IMR-90 (cell line): Measurements from ENCODE around the gene CLMP. TPM values are rescaled to one million over a fixed set of nuclear protein-coding genes. Genes with fewer than 3 reads are reported as not detected.

Source experiments
- ATAC-seq: fragments of 200-7000 bp; cut with Tn5 transposase; 2 replicates; pipeline ENCODE4 v1.9.1; 2020; ENCODE audit warnings: low read depth, mild to moderate bottlenecking, moderate library complexity
- BruUV-seq: library from RNA; stranded (reverse); fragments of 400-500 nt; replicated peaks from 2 replicates; lab custom pipeline; 2021; lab: Mats Ljungman, UMichigan
- CTCF ChIA-PET: fragments of 300-600 bp; formaldehyde crosslinking; extraction: SDS; loops from one replicate; lab custom pipeline; 2021; ENCODE audit warnings: antibody characterized with exemption; lab: Yijun Ruan, JAX
- POLR2A ChIA-PET: fragments of 300-600 bp; sonication (Branson Sonifier 250); formaldehyde crosslinking; loops from one replicate; lab custom pipeline; 2022; ENCODE audit warnings: antibody characterized with exemption; ENCODE audit not compliant: unreplicated experiment; lab: Charles Lee
- DNase-seq: peaks from one replicate; pipeline ENCODE4 v3.0.0; 2013
- H2AFZ ChIP-seq: replicated peaks from 2 replicates; pipeline ENCODE3; 2013; ENCODE audit warnings: low read length, mild to moderate bottlenecking; ENCODE audit not compliant: poor library complexity
- H2AK5ac ChIP-seq: 2 replicates; pipeline ENCODE4 v1.6.1; 2013; ENCODE audit warnings: low read depth, low read length, inconsistent platforms
- H2AK9ac ChIP-seq: replicated peaks from 2 replicates; pipeline ENCODE3; 2013; ENCODE audit warnings: mild to moderate bottlenecking, low read depth, low read length, moderate library complexity; ENCODE audit not compliant: poor library complexity
- H2BK120ac ChIP-seq: 2 replicates; pipeline ENCODE4 v1.6.1; 2013; ENCODE audit warnings: low read depth, low read length, inconsistent platforms
- H2BK15ac ChIP-seq: 3 replicates; pipeline ENCODE4 v1.6.1; 2013; ENCODE audit warnings: low read depth, low read length, inconsistent platforms
- H2BK20ac ChIP-seq: 2 replicates; pipeline ENCODE4 v1.6.1; 2013; ENCODE audit warnings: low read depth, mild to moderate bottlenecking, inconsistent platforms, low read length, moderate library complexity
- H2BK5ac ChIP-seq: 2 replicates; pipeline ENCODE4 v1.6.1; 2013; ENCODE audit warnings: mild to moderate bottlenecking, low read depth, low read length, inconsistent platforms; ENCODE audit not compliant: poor library complexity, severe bottlenecking
- H3K14ac ChIP-seq: replicated peaks from 2 replicates; pipeline ENCODE4 v1.6.1; 2013; ENCODE audit warnings: low read depth, low read length, inconsistent platforms
- H3K18ac ChIP-seq: 2 replicates; pipeline ENCODE4 v1.6.1; 2013; ENCODE audit warnings: low read depth, low read length, control low read depth
- H3K23ac ChIP-seq: 2 replicates; pipeline ENCODE4 v1.6.1; 2013; ENCODE audit warnings: low read depth, low read length, inconsistent platforms
- H3K27ac ChIP-seq: 2 replicates; pipeline ENCODE4 v1.5.1; 2013; ENCODE audit warnings: mild to moderate bottlenecking, control low read depth, low read length; ENCODE audit not compliant: insufficient read depth
- H3K27me3 ChIP-seq: 2 replicates; pipeline ENCODE4 v1.6.1; 2013; ENCODE audit warnings: low read length; ENCODE audit not compliant: control insufficient read depth, insufficient read depth
- H3K36me3 ChIP-seq: 2 replicates; pipeline ENCODE4 v1.6.1; 2013; ENCODE audit warnings: low read length, mixed read lengths; ENCODE audit not compliant: control insufficient read depth, insufficient read depth
- H3K4ac ChIP-seq: 2 replicates; pipeline ENCODE4 v1.6.1; 2013; ENCODE audit warnings: low read depth, low read length, inconsistent platforms
- H3K4me1 ChIP-seq: 2 replicates; pipeline ENCODE4 v1.6.1; 2013; ENCODE audit warnings: low read length, mixed read lengths; ENCODE audit not compliant: control insufficient read depth, insufficient read depth
- H3K4me2 ChIP-seq: 2 replicates; pipeline ENCODE4 v1.6.1; 2013; ENCODE audit warnings: low read depth, mild to moderate bottlenecking, control low read depth, low read length, moderate library complexity
- H3K4me3 ChIP-seq: 2 replicates; pipeline ENCODE4 v1.5.1; 2013; ENCODE audit warnings: low read depth, mild to moderate bottlenecking, control low read depth, low read length, moderate library complexity; ENCODE audit not compliant: insufficient read depth
- H3K56ac ChIP-seq: 2 replicates; pipeline ENCODE4 v1.6.1; 2013; ENCODE audit warnings: low read length, inconsistent platforms; ENCODE audit not compliant: insufficient read depth; ENCODE audit errors: extremely low read depth
- H3K79me1 ChIP-seq, 2 experiments: 2 replicates each; pipeline ENCODE4 v1.6.1; 2013; ENCODE audit warnings: low read length in 2 of 2, inconsistent platforms in 1 of 2, low read depth in 1 of 2
- H3K9ac ChIP-seq: 2 replicates; pipeline ENCODE4 v1.6.1; 2013; ENCODE audit warnings: low read depth, low read length, control low read depth
- H3K9me1 ChIP-seq: 2 replicates; pipeline ENCODE4 v1.6.1; 2013; ENCODE audit warnings: low read length, inconsistent platforms; ENCODE audit not compliant: insufficient read depth
- H3K9me3 ChIP-seq: 2 replicates; pipeline ENCODE4 v1.6.1; 2013; ENCODE audit warnings: low read length; ENCODE audit not compliant: control insufficient read depth, insufficient read depth
- H4K20me1 ChIP-seq: 2 replicates; pipeline ENCODE4 v1.6.1; 2013; ENCODE audit warnings: low read length, inconsistent platforms; ENCODE audit not compliant: insufficient read depth
- H4K5ac ChIP-seq: 2 replicates; pipeline ENCODE4 v1.6.1; 2013; ENCODE audit warnings: mild to moderate bottlenecking, low read depth, low read length, control low read depth
- H4K8ac ChIP-seq, 2 experiments: 2 replicates each; pipeline ENCODE4 v1.6.1; 2013; ENCODE audit warnings: low read depth in 2 of 2, low read length in 2 of 2, control low read depth in 1 of 2, inconsistent platforms in 1 of 2
- H4K91ac ChIP-seq: 2 replicates; pipeline ENCODE4 v1.6.1; 2013; ENCODE audit warnings: low read depth, low read length, inconsistent platforms; ENCODE audit not compliant: insufficient read depth
- BHLHE40 ChIP-seq: fragments of 150-350 bp; IDR thresholded peaks from 2 replicates; pipeline ENCODE4 v1.6.1; 2016; ENCODE audit warnings: mild to moderate bottlenecking, low read depth, low read length
- CEBPB ChIP-seq: IDR thresholded peaks from 2 replicates; pipeline ENCODE4 v1.6.1; 2012; ENCODE audit warnings: low read depth, low read length, improper control_type of control experiment
- CHD1 ChIP-seq: IDR thresholded peaks from 2 replicates; pipeline ENCODE4 v1.6.1; 2012; ENCODE audit warnings: low read depth, low read length, improper control_type of control experiment
- FOS ChIP-seq: fragments of 150-350 bp; IDR thresholded peaks from 2 replicates; pipeline ENCODE4 v1.6.1; 2016; ENCODE audit warnings: low read depth, low read length
- MAZ ChIP-seq: IDR thresholded peaks from 2 replicates; pipeline ENCODE4 v1.6.1; 2012; ENCODE audit warnings: low read depth, mild to moderate bottlenecking, low read length, improper control_type of control experiment, moderate library complexity, borderline replicate concordance
- NFE2L2 ChIP-seq: fragments of 150-350 bp; IDR thresholded peaks from 2 replicates; pipeline ENCODE4 v1.6.1; 2016; ENCODE audit warnings: low read depth, mild to moderate bottlenecking, low read length
- RCOR1 ChIP-seq: IDR thresholded peaks from 2 replicates; pipeline ENCODE4 v1.6.1; 2012; ENCODE audit warnings: mild to moderate bottlenecking, low read length, improper control_type of control experiment; ENCODE audit not compliant: insufficient replicate concordance
- SMC3 ChIP-seq: fragments of 150-350 bp; IDR thresholded peaks from 2 replicates; pipeline ENCODE4 v1.6.1; 2016; ENCODE audit warnings: low read depth, mild to moderate bottlenecking, antibody characterized with exemption, low read length, moderate library complexity
- WGBS, 2 experiments: methylation state at CpG; one replicate each; pipeline versions ENCODE4 v1.1.5 to v1.1.7; 2013; ENCODE audit warnings: missing lambda C conversion rate in 2 of 2; ENCODE audit not compliant: insufficient read length in 1 of 2; ENCODE audit errors: extremely low coverage in 2 of 2; 5-methylcytosine and 5-hydroxymethylcytosine counted together
- dilution Hi-C: fragments of 300-500 bp; cut with HindIII; formaldehyde crosslinking; loops from one replicate; pipeline ENCODE4 v1.14.3; 2018; ENCODE audit warnings: low sequenced_read_pairs; ENCODE audit not compliant: unreplicated experiment
- in situ Hi-C: fragments of 300-500 bp; cut with MboI; formaldehyde crosslinking; loops from 3 replicates; pipeline ENCODE4 v1.14.3; 2019; ENCODE audit warnings: low sequenced_read_pairs, inconsistent platforms, mixed read lengths
- intact Hi-C: fragments of 100-400 bp; cut with micrococcal nuclease; formaldehyde crosslinking; loops from 2 replicates; pipeline ENCODE4 v1.10.0; 2022
- polyA plus RNA-seq, 3 experiments: library from polyadenylated mRNA; depleted of rRNA; stranded (reverse); fragments of >200 nt; gene quantifications; 2 replicates each; pipeline ENCODE4 v1.2.3, GENCODE V29; 2012; ENCODE audit warnings: low replicate concordance in 1 of 3
- total RNA-seq: library from RNA; depleted of rRNA; stranded (reverse); fragments of >200 nt; gene quantifications from 2 replicates; pipeline ENCODE4 v1.2.3, GENCODE V29; 2012

The CLMP gene
- total and polyA plus RNA-seq, 2 of the 4 experiments (the other 2 are of a cell fraction), result 54.7 to 95.7 TPM

DNA sequence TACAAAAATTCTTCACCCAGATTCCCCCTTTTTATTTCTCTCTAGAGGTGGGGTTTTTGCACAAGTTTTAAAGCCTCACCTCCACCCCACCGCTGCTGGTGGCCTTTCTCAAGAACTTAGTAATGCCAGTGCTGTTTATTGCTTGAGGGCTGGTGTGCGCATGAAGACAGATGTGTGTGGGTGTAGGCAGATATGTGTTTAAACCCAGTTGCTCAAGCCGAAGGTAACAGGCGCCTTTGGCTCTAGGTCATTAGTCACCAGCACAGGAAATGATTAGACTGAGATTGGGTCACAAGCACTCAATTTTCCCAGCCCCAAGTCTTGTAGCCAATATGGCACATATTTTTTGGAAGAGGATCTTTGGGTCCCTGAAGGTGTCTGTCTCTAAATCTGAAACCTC, 2.7 kb upstream of the CLMP start:
- Histone ChIP-seq H3K27me3 (no peaks in the 10 kb centered on the region), H3K9me1 (peaks cover 17% of the 10 kb centered on the region; the same call in 1 of the 2 replicates), H3K79me1 (peaks cover 3 to 34% of the 10 kb centered on the region in 2 experiments; a peak in 2 of 4 replicates), H4K5ac (no peak overlapping the region; the same call in 1 of the 2 replicates), H2AFZ (peak overlapping the region; percentile 59), H3K23ac (peak overlapping the region; percentile 21; the same call in 1 of the 2 replicates), H2BK120ac (peak overlapping the region; percentile 93), H3K56ac (no peak overlapping the region; the same call in 1 of the 2 replicates), H4K8ac (peak overlapping the region; percentile 37 to 43; a peak in 3 of 4 replicates), H3K9ac (no peak overlapping the region), H3K4me1 (peaks cover 29% of the 10 kb centered on the region), H3K4ac (peak overlapping the region; percentile 68), H2AK5ac (peak overlapping the region; percentile 41), H3K4me2 (peak overlapping the region; percentile 1; the same call in 1 of the 2 replicates), H2BK5ac (peak overlapping the region; percentile 69), H4K91ac (peak overlapping the region; percentile 71), H3K27ac (peak overlapping the region; percentile 41), H4K20me1 (no peaks in the 10 kb centered on the region; the same call in none of the 2 replicates), H3K18ac (peak overlapping the region; percentile 53), H3K36me3 (peaks cover 4% of the 10 kb centered on the region), H2AK9ac (peak overlapping the region; percentile 21), H2BK20ac (peak overlapping the region; percentile 90), H3K14ac (peak overlapping the region; percentile 45; the same call in 1 of the 2 replicates), H2BK15ac (peak overlapping the region; percentile 48), H3K4me3 (no peak overlapping the region), H3K9me3 (no peaks in the 10 kb centered on the region)
- POLR2A ChIA-PET, result no interaction called here
- TF ChIP-seq CEBPB (peak; percentile 97), FOS (peak; percentile 87), BHLHE40 (peak; percentile 56), NFE2L2 (peak; percentile 38; the same call in 1 of the 2 replicates), MAZ (0 out of 2 replicates have a peak, but pooled peaks have one; percentile 15), RCOR1 (peak; percentile 69), CHD1 (no peak), SMC3 (no peak; the same call in 1 of the 2 replicates)
- dilution Hi-C loops, result no loop called here
- BruUV-seq, result no TSS peak
- ATAC-seq, result peak; percentile 4; the same call in 1 of the 2 replicates
- intact Hi-C loops, result loop anchor here (2.0 kb wide), 2 partner anchors 15 to 33 kb away; no protein-coding TSS in a partner anchor
- in situ Hi-C loops, result loop anchor here (25.0 kb wide), 2 partner anchors 510 to 1010 kb away; no protein-coding TSS in a partner anchor
- 0% methylated on average over 1 of the region's 4 CpGs; no CpG with 5 or more reads in 1 of the 2 experiments for WGBS, 2 experiments
- CTCF ChIA-PET, result interaction anchor here (0.7 kb wide), 1 partner anchor 35 kb away, joined by 3 read pairs; no protein-coding TSS in a partner anchor
- DNase-seq, result peak; percentile 97
